Measurements from ENCODE around the gene TFDP2. TPM values are rescaled to one million over a fixed set of nuclear protein-coding genes. Genes with fewer than 3 reads are reported as not detected.
A peak's percentile ranks its signal among the peaks of the same experiment; 100 is the strongest.
"Not testable (repeated sequence)": the region's sequence is repeated elsewhere in the genome, so short reads cannot be mapped to it uniquely, and the experiment has no call there.

The TFDP2 gene
- polyA plus RNA-seq, 3 donors = 83.5 to 105 (median 92.4) TPM

- not testable (repeated sequence) for DNase-seq
Observed at GRCh38 chr3:142137089-142137488, 12.3 kb downstream of the TFDP2 start.

GRCh38 chr3:142134799-142135325 lies 14.5 kb downstream of the TFDP2 start:
- DNase-seq = no peak

- DNase-seq = no peak
Observed at GRCh38 chr3:142129516-142130171, 19.7 kb downstream of the TFDP2 start.

GRCh38 chr3:142127941-142128658 lies 21.2 kb downstream of the TFDP2 start:
- no peak for DNase-seq

DNA sequence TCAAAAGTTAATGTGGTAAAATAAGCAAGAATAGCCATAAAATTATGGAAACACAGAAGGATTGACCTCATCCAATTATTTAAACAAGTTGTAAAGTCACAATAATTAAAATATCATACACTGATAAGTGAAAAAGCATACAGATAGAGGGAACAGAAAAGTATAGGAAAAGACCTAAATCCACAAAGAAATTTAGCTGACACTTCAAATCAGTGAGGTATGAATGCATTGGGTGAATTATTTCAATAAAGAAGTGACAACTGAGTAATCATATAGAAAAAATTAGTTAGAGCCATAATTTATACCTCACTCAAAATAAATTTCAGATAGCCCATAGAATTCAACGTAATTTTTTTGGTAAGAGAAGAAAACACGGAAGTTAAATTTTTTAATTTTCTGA lies 25.1 kb downstream of the TFDP2 start:
- no peak for DNase-seq

- no peak for DNase-seq
Observed at GRCh38 chr3:142120707-142121106, 28.6 kb downstream of the TFDP2 start.

GRCh38 chr3:142118911-142119310 lies 30.4 kb downstream of the TFDP2 start:
- DNase-seq = no peak

GRCh38 chr3:142117056-142117851 lies 32.1 kb downstream of the TFDP2 start:
- DNase-seq = peak; percentile 19

GRCh38 chr3:142115867-142116668 lies 33.3 kb downstream of the TFDP2 start:
- no peak for DNase-seq

GRCh38 chr3:142112601-142113000 lies 36.7 kb downstream of the TFDP2 start:
- no peak for DNase-seq

GRCh38 chr3:142106548-142106947 lies 42.8 kb downstream of the TFDP2 start:
- DNase-seq = no peak

DNA sequence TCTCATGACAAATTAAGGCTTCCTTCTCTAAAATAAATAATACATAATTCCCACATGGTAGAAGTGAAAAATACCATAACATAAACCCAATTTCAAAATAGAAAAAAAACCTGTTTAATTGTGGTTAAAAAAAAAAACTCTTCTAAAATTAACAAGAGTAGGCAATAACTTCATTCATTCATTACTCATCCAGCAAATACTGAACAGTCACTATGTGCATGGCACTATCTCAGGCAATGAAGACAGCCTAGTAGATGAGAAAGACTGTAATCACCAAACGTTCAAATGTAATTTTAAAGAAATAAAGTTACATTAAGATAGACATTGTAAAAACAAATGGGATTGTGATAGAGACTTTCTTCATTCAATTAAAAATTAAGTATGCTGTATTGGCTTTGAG lies 43.4 kb downstream of the TFDP2 start:
- no peak for DNase-seq

DNA sequence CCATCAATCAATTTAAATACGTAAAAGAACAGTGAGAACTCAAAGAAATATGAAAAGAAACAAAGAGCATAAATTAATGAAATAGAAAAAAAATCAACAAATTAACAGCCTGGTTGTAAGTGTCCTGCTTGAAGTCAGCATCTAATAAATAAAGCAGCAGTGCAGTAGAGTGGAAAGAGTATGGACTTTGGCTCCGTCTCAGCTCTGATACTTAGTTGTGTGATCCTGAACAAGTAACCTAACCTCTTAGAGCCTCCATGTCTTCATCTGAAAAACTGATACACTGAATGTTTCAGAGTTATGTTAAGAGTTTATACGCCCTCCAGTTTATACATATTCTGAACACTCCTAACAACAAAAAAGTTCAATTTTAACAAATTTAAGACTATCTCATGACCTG lies 44.6 kb downstream of the TFDP2 start:
- no peak for DNase-seq

GRCh38 chr3:142098964-142099363 lies 50.4 kb downstream of the TFDP2 start:
- no peak for DNase-seq

DNA sequence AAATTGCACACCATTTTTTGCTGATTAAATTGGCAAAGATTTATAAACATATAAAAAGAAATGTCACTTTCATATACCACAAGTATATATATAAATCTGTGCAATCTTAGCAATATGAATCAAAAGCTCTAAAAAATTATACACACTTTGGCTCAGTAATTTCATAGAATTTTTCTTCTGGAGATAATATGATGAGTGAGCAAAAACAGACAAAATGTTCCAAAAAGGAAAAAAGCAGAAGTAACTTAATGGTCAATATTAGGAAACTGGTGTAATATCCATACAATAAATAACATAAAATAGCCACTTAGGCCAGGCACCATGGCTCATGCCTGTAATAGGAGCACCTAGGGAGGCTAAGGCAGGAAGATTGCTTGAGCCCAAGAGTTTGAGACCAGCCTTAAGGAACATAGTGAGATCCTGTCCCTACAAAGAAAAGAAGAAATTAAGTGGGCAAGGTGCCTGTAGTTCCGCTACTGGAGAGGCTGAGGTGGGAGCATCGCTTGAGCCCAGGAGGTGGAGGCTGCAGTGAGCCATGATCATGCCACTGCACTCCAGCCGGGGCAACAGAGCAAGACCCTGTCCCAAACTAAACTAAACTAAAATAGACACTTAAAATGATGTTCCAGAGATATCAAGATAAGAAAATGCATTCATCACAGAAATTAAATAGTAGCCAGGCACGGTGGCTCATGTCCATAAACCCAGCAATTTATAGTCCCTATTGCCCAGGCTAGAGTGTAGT lies 52.1 kb downstream of the TFDP2 start:
- DNase-seq = no peak

- no peak for DNase-seq
Observed at GRCh38 chr3:142095841-142096240, 53.5 kb downstream of the TFDP2 start.

DNA sequence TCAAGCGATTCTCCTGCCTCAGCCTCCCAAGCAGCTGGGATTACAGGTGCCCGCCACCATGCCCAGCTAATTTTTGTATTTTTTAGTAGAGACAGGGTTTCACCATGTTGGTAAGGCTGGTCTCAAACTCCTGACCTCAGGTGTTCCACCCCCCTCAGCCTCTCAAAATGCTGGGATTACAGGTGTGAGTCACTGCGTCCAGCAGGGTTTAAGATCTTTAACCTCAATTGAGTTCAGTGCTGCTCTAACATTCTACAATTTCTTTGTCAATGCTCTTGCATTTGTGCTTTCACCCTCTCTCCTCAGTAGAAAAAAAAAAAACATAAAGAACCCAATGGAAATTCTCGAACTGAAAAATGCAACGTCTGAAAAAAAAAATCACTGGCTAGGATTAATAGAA lies 60.4 kb downstream of the TFDP2 start:
- not testable (repeated sequence) for DNase-seq

DNA sequence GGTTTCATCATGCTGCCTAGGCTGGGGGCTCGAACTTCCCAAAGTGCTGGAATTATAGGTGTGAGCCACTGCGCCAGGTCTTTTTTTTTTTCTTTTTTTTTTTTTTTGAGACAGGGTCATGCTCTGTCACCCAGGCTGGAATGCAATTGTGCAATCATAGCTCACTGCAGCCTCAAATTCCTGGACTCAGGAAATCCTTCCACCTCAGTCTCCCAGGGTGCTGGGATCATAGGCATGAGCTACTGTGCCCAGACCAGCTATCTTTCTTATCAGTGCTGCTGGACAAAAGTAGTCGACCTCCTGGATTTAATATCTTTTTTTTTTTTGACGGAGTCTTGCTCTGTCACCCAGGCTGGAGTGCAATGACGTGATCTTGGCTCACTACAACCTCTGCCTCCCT lies 60.8 kb downstream of the TFDP2 start:
- no peak for DNase-seq

- no peak for DNase-seq
Observed at GRCh38 chr3:142087676-142088075, 61.7 kb downstream of the TFDP2 start.

DNA sequence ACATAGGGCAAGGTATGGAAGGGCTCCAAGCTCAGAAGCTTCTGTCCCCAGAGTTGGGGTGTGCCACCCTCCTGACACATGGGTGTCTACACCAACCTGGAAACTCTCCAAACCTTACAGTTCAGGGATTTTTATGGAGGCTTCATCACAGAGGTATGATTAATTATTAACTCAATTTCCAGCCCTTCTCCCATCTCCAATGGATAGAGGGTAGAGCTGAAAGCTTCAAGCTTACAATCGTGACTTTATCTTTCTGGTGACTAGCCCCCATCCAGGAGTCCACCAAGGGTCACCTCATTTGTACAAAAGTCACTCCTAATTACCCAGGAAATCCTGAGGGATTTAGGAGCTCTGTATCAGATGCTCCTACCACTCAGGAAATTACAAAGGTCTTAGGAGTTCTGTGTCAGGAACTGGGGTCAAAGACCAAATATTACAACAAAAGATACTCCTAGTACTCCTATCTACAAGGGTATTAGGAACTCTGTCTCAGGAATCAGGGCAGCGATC lies 62.7 kb downstream of the TFDP2 start:
- no peak for DNase-seq

DNA sequence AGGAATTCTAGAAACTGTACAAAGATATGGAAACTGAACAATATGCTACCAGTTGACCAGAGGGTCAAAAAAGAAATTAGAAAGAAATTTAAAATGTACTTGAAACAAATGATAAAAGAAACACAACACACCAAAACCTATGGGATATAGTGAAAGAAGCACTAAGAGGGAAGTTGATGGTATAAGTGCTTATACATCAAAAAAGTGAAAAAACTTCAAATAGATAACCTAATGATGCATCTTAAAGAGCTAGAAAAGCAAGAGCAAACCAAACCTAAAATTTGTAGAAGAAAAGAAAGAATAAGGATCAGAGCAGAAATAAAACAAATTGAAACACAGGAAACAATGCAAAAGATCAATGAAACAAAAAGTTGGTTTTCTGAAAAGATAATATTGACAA lies 68.2 kb downstream of the TFDP2 start:
- DNase-seq = no peak
